Measurements from ENCODE around the gene RASSF8. TPM values are rescaled to one million over a fixed set of nuclear protein-coding genes. Genes with fewer than 3 reads are reported as not detected.
"Not testable (repeated sequence)": the region's sequence is repeated elsewhere in the genome, so short reads cannot be mapped to it uniquely, and the experiment has no call there.

The RASSF8 gene
- total RNA-seq, 4 donors from 2014 or later, result 93.2 to 127 (median 111) TPM

- Histone ChIP-seq H3K9me3 (no peaks in the 10 kb centered on the region), H3K27me3 (no peaks in the 10 kb centered on the region), H3K4me1 (peaks cover 4 to 14% (median 4%) of the 10 kb centered on the region in 3 donors), H3K4me3 (no peak overlapping the region), H3K36me3 (peaks cover 0 to 4% of the 10 kb centered on the region in 2 donors), H3K27ac (no peak overlapping the region)
- WGBS, 2 donors (ENCODE audit: low coverage in 1 of 2), result 60 to 71% methylated on average over 1 of the region's 1 CpG
- ATAC-seq, result no peak
- TF ChIP-seq CTCF (IDR thresholded peaks at IDR 0.05) (no peak), EP300 (IDR thresholded peaks at IDR 0.05) (no peak), POLR2AphosphoS5 (IDR thresholded peaks at IDR 0.05) (no peak), POLR2A (IDR thresholded peaks at IDR 0.05) (no peak)
Measured at GRCh38 chr12:26056335-26056734, 97.9 kb downstream of the RASSF8 start.

DNA sequence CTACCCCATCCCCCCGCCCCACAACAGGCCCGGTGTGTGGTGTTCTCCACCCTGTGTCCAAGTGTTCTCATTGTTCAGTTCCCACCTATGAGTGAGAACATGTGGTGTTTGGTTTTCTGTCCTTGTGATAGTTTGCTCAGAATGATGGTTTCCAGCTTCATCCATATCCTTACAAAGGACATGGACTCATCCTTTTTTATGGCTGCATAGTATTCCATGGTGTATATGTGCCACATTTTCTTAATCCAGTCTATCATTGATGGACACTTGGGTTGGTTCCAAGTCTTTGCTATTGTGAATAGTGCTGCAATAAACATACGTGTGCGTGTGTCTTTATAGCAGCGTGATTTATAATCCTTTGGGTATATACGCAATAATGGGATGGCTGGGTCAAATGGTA, 98.8 kb downstream of the RASSF8 start:
- not testable (repeated sequence) for H3K27me3 ChIP-seq, H3K27ac ChIP-seq, ATAC-seq, H3K9me3 ChIP-seq, H3K4me3 ChIP-seq, H3K36me3 ChIP-seq
- WGBS, 2 donors (ENCODE audit: low coverage in 1 of 2), result 94 to 100% methylated on average over 2 to 5 of the region's 6 CpGs
- H3K4me1 ChIP-seq, result peaks cover 4 to 14% (median 4%) of the 10 kb centered on the region in 3 donors

DNA sequence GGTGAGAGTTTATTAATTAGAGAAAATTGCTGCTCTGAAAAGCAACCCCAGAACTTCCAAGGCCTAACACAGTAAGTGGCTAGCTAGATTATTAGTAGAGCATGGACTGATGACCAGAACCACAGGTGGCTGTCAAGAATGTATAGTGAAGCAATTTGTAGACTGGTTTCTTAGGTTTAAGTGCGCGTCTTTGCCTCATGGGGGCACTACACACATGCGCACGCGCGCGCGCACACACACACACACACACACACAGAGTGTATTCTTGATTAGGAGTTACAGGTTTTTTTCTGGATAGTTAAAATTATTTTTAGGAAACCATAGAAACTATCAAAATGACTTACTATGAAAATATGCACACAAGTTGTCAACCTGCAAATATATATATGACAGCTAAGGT, 99.8 kb downstream of the RASSF8 start:
- TF ChIP-seq CTCF (IDR thresholded peaks at IDR 0.05) (no peak), POLR2A (IDR thresholded peaks at IDR 0.05) (no peak), POLR2AphosphoS5 (IDR thresholded peaks at IDR 0.05) (no peak), EP300 (IDR thresholded peaks at IDR 0.05) (no peak)
- H3K27ac ChIP-seq, result no peak overlapping the region
- WGBS, 2 donors (ENCODE audit: low coverage in 1 of 2), result 95 to 96% methylated on average over 8 of the region's 8 CpGs
- no peak for ATAC-seq
- H3K9me3 ChIP-seq, result no peaks in the 10 kb centered on the region
- H3K27me3 ChIP-seq, result no peaks in the 10 kb centered on the region
- no peak overlapping the region for H3K4me3 ChIP-seq
- H3K36me3 ChIP-seq, result peaks cover 0 to 4% of the 10 kb centered on the region in 2 donors
- peaks cover 4 to 8% (median 4%) of the 10 kb centered on the region in 3 donors for H3K4me1 ChIP-seq

GRCh38 chr12:26058818-26059217, 100.3 kb downstream of the RASSF8 start:
- Histone ChIP-seq H3K9me3 (no peaks in the 10 kb centered on the region), H3K4me1 (peaks cover 0 to 3% (median under 1%) of the 10 kb centered on the region in 3 donors), H3K27ac (no peak overlapping the region), H3K4me3 (no peak overlapping the region), H3K36me3 (peaks cover 0 to 4% of the 10 kb centered on the region in 2 donors), H3K27me3 (no peaks in the 10 kb centered on the region)
- ATAC-seq, result no peak
- 81 to 92% methylated on average over 1 of the region's 1 CpG for WGBS, 2 donors (ENCODE audit: low coverage in 1 of 2)
- TF ChIP-seq POLR2AphosphoS5 (IDR thresholded peaks at IDR 0.05) (no peak), POLR2A (IDR thresholded peaks at IDR 0.05) (no peak), CTCF (IDR thresholded peaks at IDR 0.05) (no peak), EP300 (IDR thresholded peaks at IDR 0.05) (no peak)

DNA sequence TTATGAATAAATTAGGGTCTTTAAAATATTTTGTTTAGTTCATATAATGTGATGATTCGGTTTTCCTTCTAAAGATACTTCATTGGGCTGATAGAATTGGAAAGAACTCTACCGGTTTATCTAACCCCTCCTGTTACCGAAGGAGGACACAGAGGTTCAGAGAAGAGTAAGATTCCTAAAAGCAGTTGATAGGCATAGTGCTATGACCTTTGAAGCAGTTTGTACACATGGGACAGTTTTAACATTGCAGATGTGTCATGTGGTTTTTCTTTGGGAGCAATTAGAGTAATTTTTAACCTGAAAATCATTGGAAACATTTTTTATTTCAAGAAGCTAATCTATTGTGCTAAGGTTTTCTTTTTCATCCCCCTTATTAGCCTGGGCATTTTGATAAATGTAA, 103.5 kb downstream of the RASSF8 start:
- Histone ChIP-seq H3K4me1 (no peaks in the 10 kb centered on the region), H3K9me3 (no peaks in the 10 kb centered on the region), H3K27ac (no peak overlapping the region), H3K27me3 (no peaks in the 10 kb centered on the region), H3K4me3 (no peak overlapping the region), H3K36me3 (peaks cover 0 to 5% of the 10 kb centered on the region in 2 donors)
- WGBS, 2 donors (ENCODE audit: low coverage in 1 of 2), result 88 to 96% methylated on average over 3 of the region's 3 CpGs
- no peak for ATAC-seq
- TF ChIP-seq EP300 (IDR thresholded peaks at IDR 0.05) (no peak), POLR2AphosphoS5 (IDR thresholded peaks at IDR 0.05) (no peak), CTCF (IDR thresholded peaks at IDR 0.05) (no peak), POLR2A (IDR thresholded peaks at IDR 0.05) (no peak)
